Memory B cell (primary cell): Measurements from ENCODE around the gene SLC24A5.

ENCODE experiments used
- ATAC-seq: fragments of 150-1000 bp; cut with Tn5 transposase; 2 replicates; pipeline ENCODE4 v1.10.0; 2021; ENCODE audit warnings: low read depth, mild to moderate bottlenecking, moderate library complexity
- DNase-seq, 2 donors: peaks; one replicate each; pipeline ENCODE4 v3.0.0; 2022; ENCODE audit warnings: low spot score in 2 of 2
- H3K27ac Mint-ChIP-seq: one replicate; pipeline ENCODE4 v1.8.0; 2022; ENCODE audit warnings: mild to moderate bottlenecking, moderate library complexity, mixed read lengths
- H3K27me3 Mint-ChIP-seq: one replicate; pipeline ENCODE4 v1.8.0; 2022; ENCODE audit warnings: mixed read lengths
- H3K36me3 Mint-ChIP-seq: one replicate; pipeline ENCODE4 v1.8.0; 2022; ENCODE audit warnings: mild to moderate bottlenecking, mixed read lengths
- H3K4me1 Mint-ChIP-seq: one replicate; pipeline ENCODE4 v1.8.0; 2022; ENCODE audit warnings: mixed read lengths
- H3K4me3 Mint-ChIP-seq: one replicate; pipeline ENCODE4 v1.8.0; 2022; ENCODE audit warnings: mild to moderate bottlenecking, moderate library complexity, mixed read lengths
- H3K9me3 Mint-ChIP-seq: one replicate; pipeline ENCODE4 v1.8.0; 2022; ENCODE audit warnings: mixed read lengths

Gene SLC24A5

GRCh38 chr15:48096813-48097212 lies 24.0 kb upstream of the SLC24A5 start:
- no peak for ATAC-seq
- H3K4me1 Mint-ChIP-seq, result no peaks in the 10 kb centered on the region
- peaks cover 11% of the 10 kb centered on the region for H3K27me3 Mint-ChIP-seq
- H3K36me3 Mint-ChIP-seq, result no peaks in the 10 kb centered on the region
- no peak for DNase-seq
- no peaks in the 10 kb centered on the region for H3K9me3 Mint-ChIP-seq
- no peak overlapping the region for H3K4me3 Mint-ChIP-seq
- H3K27ac Mint-ChIP-seq, result no peak overlapping the region

GRCh38 chr15:48097264-48097663 lies 23.5 kb upstream of the SLC24A5 start:
- no peak for ATAC-seq
- Mint-ChIP-seq H3K27ac (no peak overlapping the region), H3K27me3 (peaks cover 11% of the 10 kb centered on the region), H3K4me1 (no peaks in the 10 kb centered on the region), H3K9me3 (no peaks in the 10 kb centered on the region), H3K4me3 (no peak overlapping the region), H3K36me3 (no peaks in the 10 kb centered on the region)
- DNase-seq, result no peak

- no peak for ATAC-seq
- no peak overlapping the region for H3K4me3 Mint-ChIP-seq
- H3K36me3 Mint-ChIP-seq, result no peaks in the 10 kb centered on the region
- H3K27me3 Mint-ChIP-seq, result peaks cover 15% of the 10 kb centered on the region
- no peak overlapping the region for H3K27ac Mint-ChIP-seq
- H3K4me1 Mint-ChIP-seq, result no peaks in the 10 kb centered on the region
- H3K9me3 Mint-ChIP-seq, result no peaks in the 10 kb centered on the region
- no peak for DNase-seq
These were observed 19.3 kb upstream of the SLC24A5 start for GRCh38 chr15:48101376-48101961.

GRCh38 chr15:48102167-48102566 lies 18.6 kb upstream of the SLC24A5 start:
- no peaks in the 10 kb centered on the region for H3K4me1 Mint-ChIP-seq
- no peaks in the 10 kb centered on the region for H3K9me3 Mint-ChIP-seq
- H3K27ac Mint-ChIP-seq, result no peak overlapping the region
- peaks cover 16% of the 10 kb centered on the region for H3K27me3 Mint-ChIP-seq
- ATAC-seq (no peak), DNase-seq (no peak)
- H3K36me3 Mint-ChIP-seq, result no peaks in the 10 kb centered on the region
- no peak overlapping the region for H3K4me3 Mint-ChIP-seq

GRCh38 chr15:48103647-48104046 lies 17.1 kb upstream of the SLC24A5 start:
- Mint-ChIP-seq H3K4me1 (no peaks in the 10 kb centered on the region), H3K4me3 (no peak overlapping the region), H3K9me3 (no peaks in the 10 kb centered on the region), H3K27ac (no peak overlapping the region), H3K27me3 (peaks cover 19% of the 10 kb centered on the region), H3K36me3 (no peaks in the 10 kb centered on the region)
- DNase-seq, result no peak
- no peak for ATAC-seq

- Mint-ChIP-seq H3K9me3 (no peaks in the 10 kb centered on the region), H3K4me1 (no peaks in the 10 kb centered on the region), H3K4me3 (no peak overlapping the region), H3K36me3 (no peaks in the 10 kb centered on the region), H3K27ac (no peak overlapping the region), H3K27me3 (peaks cover 21% of the 10 kb centered on the region)
- ATAC-seq (no peak), DNase-seq (no peak)
These were observed 14.9 kb upstream of the SLC24A5 start for GRCh38 chr15:48105936-48106335.

GRCh38 chr15:48109212-48109611 lies 11.6 kb upstream of the SLC24A5 start:
- Mint-ChIP-seq H3K9me3 (no peaks in the 10 kb centered on the region), H3K4me1 (no peaks in the 10 kb centered on the region), H3K27me3 (peaks cover 18% of the 10 kb centered on the region), H3K36me3 (no peaks in the 10 kb centered on the region), H3K27ac (no peak overlapping the region), H3K4me3 (no peak overlapping the region)
- DNase-seq (no peak), ATAC-seq (no peak)

GRCh38 chr15:48109856-48110531 lies 10.8 kb upstream of the SLC24A5 start:
- ATAC-seq (no peak), DNase-seq (no peak)
- Mint-ChIP-seq H3K4me1 (no peaks in the 10 kb centered on the region), H3K9me3 (no peaks in the 10 kb centered on the region), H3K4me3 (no peak overlapping the region), H3K27ac (no peak overlapping the region), H3K27me3 (peaks cover 22% of the 10 kb centered on the region), H3K36me3 (no peaks in the 10 kb centered on the region)

- no peaks in the 10 kb centered on the region for H3K9me3 Mint-ChIP-seq
- H3K36me3 Mint-ChIP-seq, result no peaks in the 10 kb centered on the region
- no peaks in the 10 kb centered on the region for H3K4me1 Mint-ChIP-seq
- no peak overlapping the region for H3K27ac Mint-ChIP-seq
- ATAC-seq (no peak), DNase-seq (no peak)
- no peak overlapping the region for H3K4me3 Mint-ChIP-seq
- peaks cover 14% of the 10 kb centered on the region for H3K27me3 Mint-ChIP-seq
These were observed 8.5 kb upstream of the SLC24A5 start for GRCh38 chr15:48112242-48112641.

GRCh38 chr15:48119277-48119676 lies 1.5 kb upstream of the SLC24A5 start:
- Mint-ChIP-seq H3K9me3 (peaks cover 3% of the 10 kb centered on the region), H3K27me3 (peaks cover 4% of the 10 kb centered on the region), H3K4me1 (no peaks in the 10 kb centered on the region), H3K36me3 (no peaks in the 10 kb centered on the region), H3K4me3 (no peak overlapping the region), H3K27ac (no peak overlapping the region)
- DNase-seq (no peak), ATAC-seq (no peak)

- H3K4me1 Mint-ChIP-seq, result no peaks in the 10 kb centered on the region
- H3K27ac Mint-ChIP-seq, result no peak overlapping the region
- H3K4me3 Mint-ChIP-seq, result no peak overlapping the region
- peaks cover 3% of the 10 kb centered on the region for H3K9me3 Mint-ChIP-seq
- no peak for DNase-seq
- H3K36me3 Mint-ChIP-seq, result no peaks in the 10 kb centered on the region
- no peak for ATAC-seq
- no peaks in the 10 kb centered on the region for H3K27me3 Mint-ChIP-seq
These were observed 1.1 kb downstream of the SLC24A5 start for GRCh38 chr15:48121849-48122248.

- ATAC-seq (no peak), DNase-seq (no peak)
- Mint-ChIP-seq H3K4me1 (no peaks in the 10 kb centered on the region), H3K9me3 (no peaks in the 10 kb centered on the region), H3K27ac (no peak overlapping the region), H3K27me3 (no peaks in the 10 kb centered on the region), H3K36me3 (no peaks in the 10 kb centered on the region), H3K4me3 (no peak overlapping the region)
These were observed 6.0 kb downstream of the SLC24A5 start for GRCh38 chr15:48126667-48127355.

GRCh38 chr15:48131324-48131723 lies 10.5 kb downstream of the SLC24A5 start:
- no peak overlapping the region for H3K27ac Mint-ChIP-seq
- no peaks in the 10 kb centered on the region for H3K4me1 Mint-ChIP-seq
- no peaks in the 10 kb centered on the region for H3K9me3 Mint-ChIP-seq
- DNase-seq, result no peak
- no peak overlapping the region for H3K4me3 Mint-ChIP-seq
- no peak for ATAC-seq
- peaks cover 1% of the 10 kb centered on the region for H3K27me3 Mint-ChIP-seq
- H3K36me3 Mint-ChIP-seq, result no peaks in the 10 kb centered on the region

GRCh38 chr15:48132874-48133273 lies 12.1 kb downstream of the SLC24A5 start:
- DNase-seq (no peak), ATAC-seq (no peak)
- Mint-ChIP-seq H3K27ac (no peak overlapping the region), H3K36me3 (no peaks in the 10 kb centered on the region), H3K27me3 (peaks cover 1% of the 10 kb centered on the region), H3K4me1 (no peaks in the 10 kb centered on the region), H3K9me3 (no peaks in the 10 kb centered on the region), H3K4me3 (no peak overlapping the region)

- H3K36me3 Mint-ChIP-seq, result no peaks in the 10 kb centered on the region
- no peaks in the 10 kb centered on the region for H3K27me3 Mint-ChIP-seq
- no peak overlapping the region for H3K4me3 Mint-ChIP-seq
- peaks cover 3% of the 10 kb centered on the region for H3K4me1 Mint-ChIP-seq
- H3K9me3 Mint-ChIP-seq, result no peaks in the 10 kb centered on the region
- ATAC-seq (no peak), DNase-seq (no peak)
- H3K27ac Mint-ChIP-seq, result no peak overlapping the region
These were observed 23.1 kb downstream of the SLC24A5 start for GRCh38 chr15:48143856-48144255.
